GM12878 (cell line): ENCODE data around the gene SRRM2.

Experiments
- ATF2 ChIP-seq: IDR thresholded peaks from 2 replicates; pipeline ENCODE4 v1.6.1; 2012; ENCODE audit warnings: low read length, inconsistent platforms
- CTCF ChIP-seq, 3 experiments: IDR thresholded peaks in 2 of 3; conservative IDR thresholded peaks in 1 of 3; 2 replicates each; pipeline ENCODE4 v1.5.1; 2011; ENCODE audit warnings: low read depth in 3 of 3, low read length in 3 of 3, mild to moderate bottlenecking in 3 of 3, control low read depth in 2 of 3, moderate library complexity in 2 of 3, inconsistent platforms in 1 of 3, mixed read lengths in 1 of 3; ENCODE audit not compliant: control insufficient read depth in 2 of 3, insufficient read depth in 1 of 3; ENCODE audit errors: extremely low read depth in 1 of 3
- EZH2 ChIP-seq: IDR thresholded peaks from 2 replicates; pipeline ENCODE4 v1.6.1; 2012; ENCODE audit warnings: low read depth, mild to moderate bottlenecking, control low read depth, inconsistent platforms, low read length, borderline replicate concordance; ENCODE audit not compliant: control insufficient read depth
- FOXM1 ChIP-seq: IDR thresholded peaks from 2 replicates; pipeline ENCODE4 v1.6.1; 2012; ENCODE audit warnings: low read depth, mild to moderate bottlenecking, inconsistent platforms, low read length, moderate library complexity
- HCFC1 ChIP-seq: fragments of 150-350 bp; IDR thresholded peaks from 2 replicates; pipeline ENCODE4 v1.6.1; 2014; ENCODE audit warnings: low read length
- IKZF1 ChIP-seq: fragments of 450-650 bp; conservative IDR thresholded peaks from 2 replicates; pipeline ENCODE4 v1.6.1; 2017; ENCODE audit warnings: antibody characterized with exemption, mild to moderate bottlenecking
- NR2F1 ChIP-seq: fragments of 450-650 bp; conservative IDR thresholded peaks from 2 replicates; pipeline ENCODE4 v1.6.1; 2017; ENCODE audit warnings: mild to moderate bottlenecking
- POLR2A ChIP-seq: IDR thresholded peaks from 2 replicates; pipeline ENCODE4 v1.6.1; 2011; ENCODE audit warnings: low read depth, mild to moderate bottlenecking, low read length
- RAD51 ChIP-seq: fragments of 450-650 bp; IDR thresholded peaks from 2 replicates; pipeline ENCODE4 v1.6.1; 2016; ENCODE audit warnings: moderate library complexity, mild to moderate bottlenecking, inconsistent platforms
- SPI1 ChIP-seq: IDR thresholded peaks from 2 replicates; pipeline ENCODE4 v1.6.1; 2011; ENCODE audit warnings: low read depth, mild to moderate bottlenecking, low read length, moderate library complexity, borderline replicate concordance; ENCODE audit not compliant: insufficient read depth
- TAF1 ChIP-seq: IDR thresholded peaks from 2 replicates; pipeline ENCODE4 v1.6.1; 2011; ENCODE audit warnings: mild to moderate bottlenecking, low read depth, low read length, borderline replicate concordance
- TF ChIP-seq, protein P1 (sequence below): fragments of 450-650 bp; IDR thresholded peaks from 2 replicates; pipeline ENCODE4 v1.6.1; 2018; ENCODE audit warnings: borderline replicate concordance, mild to moderate bottlenecking; ENCODE audit not compliant: partially characterized antibody
- TF ChIP-seq, protein P2 (sequence below): IDR thresholded peaks from 2 replicates; pipeline ENCODE4 v1.6.1; 2012; ENCODE audit warnings: mild to moderate bottlenecking, low read depth, low read length

GRCh38 chr16:2749476-2749875, 3.0 kb upstream of the SRRM2 start:
- TF ChIP-seq, protein P1, sequence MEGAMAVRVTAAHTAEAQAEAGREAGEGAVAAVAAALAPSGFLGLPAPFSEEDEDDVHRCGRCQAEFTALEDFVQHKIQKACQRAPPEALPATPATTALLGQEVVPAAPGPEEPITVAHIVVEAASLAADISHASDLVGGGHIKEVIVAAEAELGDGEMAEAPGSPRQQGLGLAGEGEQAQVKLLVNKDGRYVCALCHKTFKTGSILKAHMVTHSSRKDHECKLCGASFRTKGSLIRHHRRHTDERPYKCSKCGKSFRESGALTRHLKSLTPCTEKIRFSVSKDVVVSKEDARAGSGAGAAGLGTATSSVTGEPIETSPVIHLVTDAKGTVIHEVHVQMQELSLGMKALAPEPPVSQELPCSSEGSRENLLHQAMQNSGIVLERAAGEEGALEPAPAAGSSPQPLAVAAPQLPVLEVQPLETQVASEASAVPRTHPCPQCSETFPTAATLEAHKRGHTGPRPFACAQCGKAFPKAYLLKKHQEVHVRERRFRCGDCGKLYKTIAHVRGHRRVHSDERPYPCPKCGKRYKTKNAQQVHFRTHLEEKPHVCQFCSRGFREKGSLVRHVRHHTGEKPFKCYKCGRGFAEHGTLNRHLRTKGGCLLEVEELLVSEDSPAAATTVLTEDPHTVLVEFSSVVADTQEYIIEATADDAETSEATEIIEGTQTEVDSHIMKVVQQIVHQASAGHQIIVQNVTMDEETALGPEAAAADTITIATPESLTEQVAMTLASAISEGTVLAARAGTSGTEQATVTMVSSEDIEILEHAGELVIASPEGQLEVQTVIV, result no peak
- TF ChIP-seq CTCF (IDR thresholded peaks at IDR 0.05 in 2 of 3, conservative IDR thresholded peaks at IDR 0.05 in 1 of 3; ENCODE audit: control insufficient read depth in 2 of 3, extremely low read depth in 1 of 3, insufficient read depth in 1 of 3, low read depth in 3 of 3, low read length in 3 of 3) (no peak), TAF1 (no peak), SPI1 (no peak), NR2F1 (no peak), HCFC1 (no peak), RAD51 (no peak), FOXM1 (no peak), EZH2 (no peak), ATF2 (no peak), POLR2A (no peak), IKZF1 (no peak)
- TF ChIP-seq, protein P2, sequence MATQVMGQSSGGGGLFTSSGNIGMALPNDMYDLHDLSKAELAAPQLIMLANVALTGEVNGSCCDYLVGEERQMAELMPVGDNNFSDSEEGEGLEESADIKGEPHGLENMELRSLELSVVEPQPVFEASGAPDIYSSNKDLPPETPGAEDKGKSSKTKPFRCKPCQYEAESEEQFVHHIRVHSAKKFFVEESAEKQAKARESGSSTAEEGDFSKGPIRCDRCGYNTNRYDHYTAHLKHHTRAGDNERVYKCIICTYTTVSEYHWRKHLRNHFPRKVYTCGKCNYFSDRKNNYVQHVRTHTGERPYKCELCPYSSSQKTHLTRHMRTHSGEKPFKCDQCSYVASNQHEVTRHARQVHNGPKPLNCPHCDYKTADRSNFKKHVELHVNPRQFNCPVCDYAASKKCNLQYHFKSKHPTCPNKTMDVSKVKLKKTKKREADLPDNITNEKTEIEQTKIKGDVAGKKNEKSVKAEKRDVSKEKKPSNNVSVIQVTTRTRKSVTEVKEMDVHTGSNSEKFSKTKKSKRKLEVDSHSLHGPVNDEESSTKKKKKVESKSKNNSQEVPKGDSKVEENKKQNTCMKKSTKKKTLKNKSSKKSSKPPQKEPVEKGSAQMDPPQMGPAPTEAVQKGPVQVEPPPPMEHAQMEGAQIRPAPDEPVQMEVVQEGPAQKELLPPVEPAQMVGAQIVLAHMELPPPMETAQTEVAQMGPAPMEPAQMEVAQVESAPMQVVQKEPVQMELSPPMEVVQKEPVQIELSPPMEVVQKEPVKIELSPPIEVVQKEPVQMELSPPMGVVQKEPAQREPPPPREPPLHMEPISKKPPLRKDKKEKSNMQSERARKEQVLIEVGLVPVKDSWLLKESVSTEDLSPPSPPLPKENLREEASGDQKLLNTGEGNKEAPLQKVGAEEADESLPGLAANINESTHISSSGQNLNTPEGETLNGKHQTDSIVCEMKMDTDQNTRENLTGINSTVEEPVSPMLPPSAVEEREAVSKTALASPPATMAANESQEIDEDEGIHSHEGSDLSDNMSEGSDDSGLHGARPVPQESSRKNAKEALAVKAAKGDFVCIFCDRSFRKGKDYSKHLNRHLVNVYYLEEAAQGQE, result no peak
